Measurements from ENCODE around the gene HTR6. TPM values are rescaled to one million over a fixed set of nuclear protein-coding genes. Genes with fewer than 3 reads are reported as not detected.

HTR6 gene
- total and polyA plus RNA-seq, 9 donors = not detected

GRCh38 chr1:19712928-19713327 is 48.3 kb downstream of the HTR6 start:
- no peaks in the 10 kb centered on the region for H3K36me3 ChIP-seq (ENCODE audit: control insufficient read depth, insufficient read depth, low read length)
- H3K27ac ChIP-seq (ENCODE audit: low read length) = no peak overlapping the region
- no CpG with 5 or more reads among the region's 4 CpGs for WGBS (ENCODE audit: insufficient coverage)
- DNase-seq = no peak
- H3K9me3 ChIP-seq (replicated peaks; ENCODE audit: control insufficient read depth, low read depth, low read length) = no peaks in the 10 kb centered on the region
- no peaks in the 10 kb centered on the region for H3K27me3 ChIP-seq (ENCODE audit: control insufficient read depth, insufficient read depth, low read length)
- H3K4me3 ChIP-seq (ENCODE audit: low read length) = no peak overlapping the region
- no peaks in the 10 kb centered on the region for H3K4me1 ChIP-seq (ENCODE audit: control insufficient read depth, insufficient read depth, low read length)

DNA sequence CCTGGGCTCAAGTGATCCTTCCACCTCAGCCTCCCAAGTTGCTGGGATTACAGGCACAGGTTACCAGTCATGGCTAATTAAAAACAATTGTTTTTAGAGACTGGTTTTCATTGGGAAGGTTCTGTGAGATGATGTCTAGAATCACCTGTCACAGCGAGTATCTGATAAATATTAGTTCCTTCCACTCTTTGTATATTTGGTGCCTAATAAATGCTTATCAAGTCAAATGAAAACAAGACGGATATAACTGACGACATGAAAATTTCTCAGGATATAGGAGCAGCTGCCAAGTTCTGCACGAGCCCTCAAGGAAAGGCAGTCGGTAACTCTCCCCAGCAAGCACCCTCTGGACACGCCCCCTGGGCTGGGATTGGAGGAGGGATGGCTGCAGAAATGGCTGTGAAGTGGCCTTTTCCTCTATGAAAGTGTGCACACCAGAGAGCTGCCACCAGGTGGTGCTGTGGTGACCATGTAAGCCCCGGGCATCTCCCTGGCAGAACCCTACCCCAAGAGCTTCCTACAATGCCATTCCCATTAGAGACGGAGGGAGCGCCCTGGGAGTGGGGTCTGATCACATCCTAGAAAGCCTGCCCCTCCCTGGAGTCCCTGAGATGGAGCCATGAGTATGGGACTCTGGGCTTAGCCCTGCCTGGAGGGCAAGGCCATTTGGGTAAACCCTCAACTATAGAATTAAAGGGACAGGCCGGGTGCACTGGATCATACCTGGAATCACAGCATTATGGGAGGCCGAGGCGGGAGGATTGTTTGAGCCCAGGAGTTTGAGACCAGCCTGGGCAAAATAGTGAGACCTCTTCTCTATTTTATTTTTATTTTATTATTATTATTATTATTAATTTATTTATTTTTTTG is 50.9 kb downstream of the HTR6 start:
- Histone ChIP-seq H3K27ac (ENCODE audit: low read length) (no peak overlapping the region), H3K4me3 (ENCODE audit: low read length) (no peak overlapping the region), H3K27me3 (ENCODE audit: control insufficient read depth, insufficient read depth, low read length) (no peaks in the 10 kb centered on the region), H3K9me3 (replicated peaks; ENCODE audit: control insufficient read depth, low read depth, low read length) (no peaks in the 10 kb centered on the region), H3K4me1 (ENCODE audit: control insufficient read depth, insufficient read depth, low read length) (no peaks in the 10 kb centered on the region), H3K36me3 (ENCODE audit: control insufficient read depth, insufficient read depth, low read length) (no peaks in the 10 kb centered on the region)
- no CpG with 5 or more reads among the region's 12 CpGs for WGBS (ENCODE audit: insufficient coverage)
- DNase-seq = peak; percentile 84

DNA sequence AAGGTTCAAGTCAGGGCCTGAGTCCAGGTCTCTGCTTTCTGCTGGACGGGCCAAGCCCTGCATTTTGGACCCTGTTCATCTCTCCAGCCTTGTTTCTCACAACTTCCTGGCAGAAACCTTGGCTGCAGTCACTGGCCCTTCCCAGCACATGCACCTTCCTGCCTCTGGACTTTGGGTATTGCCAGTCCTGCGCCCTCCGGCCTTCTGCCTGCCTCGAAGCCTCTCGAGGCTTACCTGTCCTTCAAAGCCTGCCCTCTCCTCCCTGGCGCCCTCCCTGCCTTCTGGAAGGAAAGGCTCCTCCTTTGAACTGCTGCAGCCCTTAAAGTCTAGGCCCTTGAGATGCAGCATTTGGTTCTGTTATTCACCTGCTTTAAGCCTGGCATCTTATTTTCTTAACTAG is 52.8 kb downstream of the HTR6 start:
- H3K27ac ChIP-seq (ENCODE audit: low read length) = no peak overlapping the region
- no peaks in the 10 kb centered on the region for H3K4me1 ChIP-seq (ENCODE audit: control insufficient read depth, insufficient read depth, low read length)
- WGBS (ENCODE audit: insufficient coverage) = 70% methylated on average over 6 of the region's 6 CpGs
- no peak for DNase-seq
- no peaks in the 10 kb centered on the region for H3K36me3 ChIP-seq (ENCODE audit: control insufficient read depth, insufficient read depth, low read length)
- no peaks in the 10 kb centered on the region for H3K27me3 ChIP-seq (ENCODE audit: control insufficient read depth, insufficient read depth, low read length)
- H3K9me3 ChIP-seq (replicated peaks; ENCODE audit: control insufficient read depth, low read depth, low read length) = no peaks in the 10 kb centered on the region
- H3K4me3 ChIP-seq (ENCODE audit: low read length) = no peak overlapping the region

DNA sequence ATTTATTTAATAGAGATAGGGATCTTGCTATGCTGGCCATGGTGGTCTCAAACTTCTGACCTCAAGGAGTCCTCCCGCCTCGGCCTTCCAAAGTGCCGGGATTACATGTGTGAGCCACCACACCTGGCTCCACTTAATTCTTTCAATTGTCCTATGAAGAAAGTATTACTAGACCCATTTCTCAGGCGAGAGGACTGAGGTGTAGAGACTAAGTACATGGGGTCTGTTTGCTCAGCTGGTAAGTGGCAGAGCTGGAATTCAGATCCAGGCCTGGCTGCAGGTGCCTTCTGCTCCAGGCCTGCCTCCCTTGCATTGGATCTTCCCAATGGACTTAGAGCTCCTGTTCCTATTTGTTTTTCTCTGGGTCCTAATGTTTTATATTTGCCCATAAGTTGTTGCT is 55.5 kb downstream of the HTR6 start:
- Histone ChIP-seq H3K4me1 (ENCODE audit: control insufficient read depth, insufficient read depth, low read length) (no peaks in the 10 kb centered on the region), H3K36me3 (ENCODE audit: control insufficient read depth, insufficient read depth, low read length) (no peaks in the 10 kb centered on the region), H3K9me3 (replicated peaks; ENCODE audit: control insufficient read depth, low read depth, low read length) (no peaks in the 10 kb centered on the region), H3K4me3 (ENCODE audit: low read length) (no peak overlapping the region), H3K27me3 (ENCODE audit: control insufficient read depth, insufficient read depth, low read length) (no peaks in the 10 kb centered on the region), H3K27ac (ENCODE audit: low read length) (no peak overlapping the region)
- WGBS (ENCODE audit: insufficient coverage) = no CpG with 5 or more reads among the region's 4 CpGs
- DNase-seq = no peak

- Histone ChIP-seq H3K27me3 (ENCODE audit: control insufficient read depth, insufficient read depth, low read length) (no peaks in the 10 kb centered on the region), H3K4me3 (ENCODE audit: low read length) (no peak overlapping the region), H3K36me3 (ENCODE audit: control insufficient read depth, insufficient read depth, low read length) (no peaks in the 10 kb centered on the region), H3K4me1 (ENCODE audit: control insufficient read depth, insufficient read depth, low read length) (no peaks in the 10 kb centered on the region), H3K9me3 (replicated peaks; ENCODE audit: control insufficient read depth, low read depth, low read length) (no peaks in the 10 kb centered on the region), H3K27ac (ENCODE audit: low read length) (no peak overlapping the region)
- WGBS (ENCODE audit: insufficient coverage) = 38% methylated on average over 2 of the region's 4 CpGs
- DNase-seq = no peak
These were observed 56.3 kb downstream of the HTR6 start for GRCh38 chr1:19720973-19721372.

GRCh38 chr1:19723874-19724273 is 59.2 kb downstream of the HTR6 start:
- no peaks in the 10 kb centered on the region for H3K4me1 ChIP-seq (ENCODE audit: control insufficient read depth, insufficient read depth, low read length)
- no peak overlapping the region for H3K27ac ChIP-seq (ENCODE audit: low read length)
- 0% methylated on average over 1 of the region's 4 CpGs for WGBS (ENCODE audit: insufficient coverage)
- no peak overlapping the region for H3K4me3 ChIP-seq (ENCODE audit: low read length)
- H3K27me3 ChIP-seq (ENCODE audit: control insufficient read depth, insufficient read depth, low read length) = no peaks in the 10 kb centered on the region
- no peaks in the 10 kb centered on the region for H3K9me3 ChIP-seq (replicated peaks; ENCODE audit: control insufficient read depth, low read depth, low read length)
- no peak for DNase-seq
- no peaks in the 10 kb centered on the region for H3K36me3 ChIP-seq (ENCODE audit: control insufficient read depth, insufficient read depth, low read length)

GRCh38 chr1:19725606-19726005 is 60.9 kb downstream of the HTR6 start:
- Histone ChIP-seq H3K4me1 (ENCODE audit: control insufficient read depth, insufficient read depth, low read length) (no peaks in the 10 kb centered on the region), H3K36me3 (ENCODE audit: control insufficient read depth, insufficient read depth, low read length) (no peaks in the 10 kb centered on the region), H3K27ac (ENCODE audit: low read length) (no peak overlapping the region), H3K9me3 (replicated peaks; ENCODE audit: control insufficient read depth, low read depth, low read length) (peaks cover 6% of the 10 kb centered on the region), H3K27me3 (ENCODE audit: control insufficient read depth, insufficient read depth, low read length) (no peaks in the 10 kb centered on the region), H3K4me3 (ENCODE audit: low read length) (no peak overlapping the region)
- 81% methylated on average over 9 of the region's 9 CpGs for WGBS (ENCODE audit: insufficient coverage)
- no peak for DNase-seq

DNA sequence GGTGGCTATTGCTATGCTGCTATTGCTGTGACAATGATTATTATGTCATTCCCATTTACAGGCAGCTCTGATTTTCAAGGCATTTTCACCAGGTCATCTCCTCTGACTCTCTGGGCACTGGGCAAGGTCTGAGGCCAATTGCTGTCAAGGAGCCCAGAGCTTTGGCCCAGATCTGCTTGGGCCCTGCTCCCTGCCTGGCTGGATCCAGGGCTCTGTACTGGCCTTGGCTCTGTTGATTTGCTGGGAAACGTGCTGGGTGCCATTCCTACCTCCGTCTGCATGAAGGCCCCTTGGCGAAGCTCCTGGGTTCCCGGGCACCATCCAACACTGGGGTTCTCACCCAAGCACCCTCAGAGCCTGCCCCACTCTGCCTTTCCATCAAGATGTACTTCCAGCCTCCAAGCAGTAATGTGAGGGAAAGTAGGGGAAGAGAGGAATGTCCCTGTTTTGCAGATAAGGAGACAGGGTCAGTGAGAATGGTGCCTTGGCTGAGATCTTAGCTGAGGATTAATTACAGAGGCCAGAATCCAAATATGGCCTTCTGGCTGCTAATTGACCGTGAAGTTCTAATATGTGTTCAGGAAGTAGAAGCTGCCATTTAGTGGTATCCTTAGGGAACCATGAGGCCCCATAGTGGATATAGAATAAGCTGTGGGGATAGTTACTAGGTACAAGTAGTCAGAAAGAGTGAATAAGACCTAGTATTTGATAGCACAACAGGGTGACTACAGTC is 63.9 kb downstream of the HTR6 start:
- Histone ChIP-seq H3K36me3 (ENCODE audit: control insufficient read depth, insufficient read depth, low read length) (no peaks in the 10 kb centered on the region), H3K27me3 (ENCODE audit: control insufficient read depth, insufficient read depth, low read length) (no peaks in the 10 kb centered on the region), H3K4me1 (ENCODE audit: control insufficient read depth, insufficient read depth, low read length) (no peaks in the 10 kb centered on the region), H3K9me3 (replicated peaks; ENCODE audit: control insufficient read depth, low read depth, low read length) (peaks cover 6% of the 10 kb centered on the region), H3K27ac (ENCODE audit: low read length) (no peak overlapping the region), H3K4me3 (ENCODE audit: low read length) (no peak overlapping the region)
- WGBS (ENCODE audit: insufficient coverage) = 60% methylated on average over 4 of the region's 5 CpGs
- DNase-seq = no peak

DNA sequence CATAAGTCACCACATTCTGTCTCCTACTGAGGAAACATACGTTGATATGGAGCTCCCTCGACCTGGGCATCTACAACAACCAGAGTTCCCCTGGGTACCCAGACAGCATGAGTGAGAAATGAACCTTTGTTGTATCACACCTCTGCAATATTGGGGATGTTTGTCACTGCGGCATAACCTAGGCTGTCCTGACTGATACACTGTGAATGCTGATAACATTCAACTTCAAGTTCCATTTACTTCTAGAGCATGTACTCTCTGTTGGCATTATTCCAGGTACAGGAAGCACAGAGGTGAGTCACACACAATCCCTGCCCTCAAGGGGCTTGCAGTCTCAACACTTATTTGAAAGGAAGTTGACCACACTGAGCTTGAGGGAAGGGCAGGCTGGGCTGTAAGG is 65.6 kb downstream of the HTR6 start:
- no peak for DNase-seq
- Histone ChIP-seq H3K36me3 (ENCODE audit: control insufficient read depth, insufficient read depth, low read length) (no peaks in the 10 kb centered on the region), H3K4me3 (ENCODE audit: low read length) (no peak overlapping the region), H3K27ac (ENCODE audit: low read length) (no peak overlapping the region), H3K9me3 (replicated peaks; ENCODE audit: control insufficient read depth, low read depth, low read length) (peaks cover 6% of the 10 kb centered on the region), H3K4me1 (ENCODE audit: control insufficient read depth, insufficient read depth, low read length) (peaks cover 13% of the 10 kb centered on the region), H3K27me3 (ENCODE audit: control insufficient read depth, insufficient read depth, low read length) (no peaks in the 10 kb centered on the region)
- 100% methylated on average over 2 of the region's 3 CpGs for WGBS (ENCODE audit: insufficient coverage)

Data from muscle of leg (tissue), 11 donors.